GM23338 (cell line): ENCODE data around the gene KRT8. TPM values are rescaled to one million over a fixed set of nuclear protein-coding genes. Genes with fewer than 3 reads are reported as not detected.
A peak's percentile ranks its signal among the peaks of the same experiment; 100 is the strongest.

Experiments
- ATAC-seq: fragments of 200-7000 bp; cut with Tn5 transposase; 3 replicates; pipeline ENCODE4 v1.9.1; 2020
- DNase-seq: peaks from one replicate; pipeline ENCODE4 v3.0.0-alpha.2; 2015; ENCODE audit warnings: low spot score
- H2AFZ ChIP-seq: fragments of 200-600 bp; sonication (generic); 2 replicates; pipeline ENCODE4 v1.8.0; 2016; ENCODE audit warnings: antibody characterized with exemption, mild to moderate bottlenecking, moderate library complexity
- H3F3A ChIP-seq: fragments of 200-600 bp; sonication (generic); replicated peaks from 2 replicates; pipeline ENCODE4 v1.8.0; 2017; ENCODE audit warnings: antibody characterized with exemption, mixed run types, low read depth
- H3K27ac ChIP-seq: fragments of 200-600 bp; sonication (generic); 2 replicates; pipeline ENCODE4 v1.6.1; 2016; ENCODE audit warnings: low read depth
- H3K27me3 ChIP-seq: fragments of 200-600 bp; sonication (generic); 2 replicates; pipeline ENCODE4 v1.8.0; 2016; ENCODE audit warnings: mild to moderate bottlenecking, mixed run types, moderate library complexity; ENCODE audit not compliant: insufficient read depth
- H3K36me3 ChIP-seq: fragments of 200-600 bp; sonication (generic); 2 replicates; pipeline ENCODE4 v1.8.0; 2016; ENCODE audit warnings: mild to moderate bottlenecking; ENCODE audit not compliant: insufficient read depth
- H3K4me1 ChIP-seq: fragments of 200-600 bp; sonication (generic); 2 replicates; pipeline ENCODE4 v1.8.0; 2016; ENCODE audit warnings: mild to moderate bottlenecking, moderate library complexity; ENCODE audit not compliant: insufficient read depth
- H3K4me2 ChIP-seq: fragments of 200-600 bp; sonication (generic); 2 replicates; pipeline ENCODE4 v1.7.1; 2017; ENCODE audit warnings: mixed run types
- H3K4me3 ChIP-seq: fragments of 200-600 bp; sonication (generic); 2 replicates; pipeline ENCODE4 v1.6.1; 2016; ENCODE audit warnings: mixed run types
- H3K79me2 ChIP-seq: fragments of 200-600 bp; sonication (generic); replicated peaks from 2 replicates; pipeline ENCODE4 v1.8.0; 2017; ENCODE audit warnings: mild to moderate bottlenecking; ENCODE audit not compliant: insufficient read depth
- H3K9me2 ChIP-seq: fragments of 200-600 bp; sonication (generic); 2 replicates; pipeline ENCODE4 v1.8.0; 2017; ENCODE audit not compliant: insufficient read depth
- H4K20me1 ChIP-seq: fragments of 200-600 bp; sonication (generic); replicated peaks from 2 replicates; pipeline ENCODE4 v1.8.0; 2017; ENCODE audit warnings: mild to moderate bottlenecking; ENCODE audit not compliant: insufficient read depth
- H3K27ac Mint-ChIP-seq: 2 replicates; pipeline ENCODE4 v1.8.0; 2020; ENCODE audit warnings: inconsistent platforms, mild to moderate bottlenecking, moderate library complexity, mixed read lengths
- H3K27me3 Mint-ChIP-seq: 3 replicates; pipeline ENCODE4 v1.8.0; 2022; ENCODE audit warnings: low read depth, mild to moderate bottlenecking, moderate library complexity, mixed read lengths, inconsistent platforms; ENCODE audit not compliant: insufficient read depth, poor library complexity
- H3K36me3 Mint-ChIP-seq: 3 replicates; pipeline ENCODE4 v1.8.0; 2021; ENCODE audit warnings: low read depth, mild to moderate bottlenecking, inconsistent platforms, moderate library complexity, mixed read lengths
- H3K4me1 Mint-ChIP-seq: 3 replicates; pipeline ENCODE4 v1.8.0; 2020; ENCODE audit warnings: mild to moderate bottlenecking, inconsistent platforms, mixed read lengths
- H3K4me3 Mint-ChIP-seq: 3 replicates; pipeline ENCODE4 v1.8.0; 2021; ENCODE audit warnings: moderate library complexity, mild to moderate bottlenecking, inconsistent platforms, mixed read lengths
- H3K9me3 Mint-ChIP-seq: 3 replicates; pipeline ENCODE4 v1.8.0; 2020; ENCODE audit warnings: moderate library complexity, mild to moderate bottlenecking, inconsistent platforms, mixed read lengths
- CREB1 ChIP-seq: fragments of 250-450 bp; sonication (Bioruptor Pico); IDR thresholded peaks from 2 replicates; pipeline ENCODE4 v1.5.0; 2020; ENCODE audit warnings: low read depth, mild to moderate bottlenecking, moderate library complexity
- CTCF ChIP-seq, 2 experiments: fragments of 200-600 bp in 1 of 2; sonication (generic) in 1 of 2; conservative IDR thresholded peaks; 2 replicates each; pipeline versions ENCODE4 v1.5.1 to v1.6.1; 2016 to 2017; ENCODE audit warnings: antibody characterized with exemption in 2 of 2, low read depth in 2 of 2, mild to moderate bottlenecking in 2 of 2, moderate library complexity in 1 of 2
- EZH2 ChIP-seq: fragments of 200-600 bp; sonication (generic); IDR thresholded peaks from one replicate; pipeline ENCODE4 v1.8.0; 2017; ENCODE audit warnings: antibody characterized with exemption, mild to moderate bottlenecking, low read depth; ENCODE audit not compliant: unreplicated experiment
- EZH2phosphoT487 ChIP-seq: fragments of 200-600 bp; sonication (generic); IDR thresholded peaks from one replicate; pipeline ENCODE4 v1.8.1; 2018; ENCODE audit warnings: antibody characterized with exemption; ENCODE audit not compliant: unreplicated experiment
- JUNB ChIP-seq: IDR thresholded peaks from one replicate; pipeline ENCODE4 v1.6.1; 2016; ENCODE audit warnings: antibody characterized with exemption; ENCODE audit not compliant: unreplicated experiment
- NANOG ChIP-seq: IDR thresholded peaks from 2 replicates; pipeline ENCODE4 v1.6.1; 2016; ENCODE audit warnings: antibody characterized with exemption, borderline replicate concordance
- POLR2AphosphoS5 ChIP-seq: IDR thresholded peaks from 2 replicates; pipeline ENCODE4 v1.6.1; 2016; ENCODE audit warnings: antibody characterized with exemption, low read depth
- STAT1 ChIP-seq: IDR thresholded peaks from one replicate; pipeline ENCODE4 v1.6.1; 2016; ENCODE audit warnings: antibody characterized with exemption; ENCODE audit not compliant: unreplicated experiment
- ZNF114 ChIP-seq: fragments of 250-450 bp; sonication (Bioruptor Pico); IDR thresholded peaks from 2 replicates; pipeline ENCODE4 v1.5.0; 2020; ENCODE audit warnings: mild to moderate bottlenecking, moderate library complexity
- ZNF331 ChIP-seq: fragments of 250-450 bp; sonication (Bioruptor Pico); IDR thresholded peaks from 2 replicates; pipeline ENCODE4 v1.5.0; 2020; ENCODE audit warnings: low read depth, mild to moderate bottlenecking, moderate library complexity
- ZNF462 ChIP-seq: fragments of 250-450 bp; sonication (Bioruptor Pico); IDR thresholded peaks from 2 replicates; pipeline ENCODE4 v1.5.0; 2020; ENCODE audit warnings: mild to moderate bottlenecking, moderate library complexity
- polyA plus RNA-seq: library from polyadenylated mRNA; unstranded; fragments of >200 nt; fragmentation: Nextera tagmentation; extraction: Ambion mirVana; gene quantifications from 2 replicates; pipeline ENCODE4 v1.2.1, GENCODE V29; 2016
- total RNA-seq: library from RNA; depleted of rRNA; stranded (reverse); fragments of >200 nt; shearing (Covaris generic); gene quantifications from 2 replicates; pipeline ENCODE4 v1.2.3, GENCODE V29; 2014

Gene KRT8
- total and polyA plus RNA-seq, 2 experiments from 2014 or later, result 250 to 322 TPM

- H3K4me3 ChIP-seq, result peak overlapping the region; percentile 86
- peaks cover 46% of the 10 kb centered on the region for H3K4me1 Mint-ChIP-seq
- H2AFZ ChIP-seq, result no peak overlapping the region
- H4K20me1 ChIP-seq, result peaks cover 36% of the 10 kb centered on the region
- H3K4me2 ChIP-seq, result peak overlapping the region; percentile 96
- no peaks in the 10 kb centered on the region for H3K9me2 ChIP-seq
- peak overlapping the region; percentile 98; the same call in 1 of the 2 replicates for H3K27ac Mint-ChIP-seq
- peaks cover 29% of the 10 kb centered on the region for H3K27me3 Mint-ChIP-seq
- no peaks in the 10 kb centered on the region for H3K27me3 ChIP-seq
- ATAC-seq (no peak), DNase-seq (no peak)
- H3K36me3 Mint-ChIP-seq, result peaks cover 43% of the 10 kb centered on the region
- peaks cover 4% of the 10 kb centered on the region; the same call in 2 of the 3 replicates for H3K9me3 Mint-ChIP-seq
- H3K36me3 ChIP-seq, result peaks cover 31% of the 10 kb centered on the region
- peaks cover 44% of the 10 kb centered on the region for H3F3A ChIP-seq
- H3K79me2 ChIP-seq, result peaks cover 32% of the 10 kb centered on the region
- peak overlapping the region; percentile 100 for H3K4me3 Mint-ChIP-seq
- H3K4me1 ChIP-seq, result peaks cover 33% of the 10 kb centered on the region
- TF ChIP-seq CTCF (conservative IDR thresholded peaks at IDR 0.05; ENCODE audit: low read depth in 2 of 2) (no peak), EZH2 (no peak), STAT1 (no peak), ZNF331 (no peak), ZNF114 (CRISPR knock-in tag) (no peak), NANOG (no peak), CREB1 (CRISPR knock-in tag) (no peak)
- H3K27ac ChIP-seq, result peak overlapping the region; percentile 99; the same call in 1 of the 2 replicates
Observed at GRCh38 chr12:52951126-52951525, 46.2 kb upstream of the KRT8 start.

GRCh38 chr12:52950553-52950952 lies 45.7 kb upstream of the KRT8 start:
- Mint-ChIP-seq H3K27me3 (peaks cover 33% of the 10 kb centered on the region), H3K36me3 (peaks cover 43% of the 10 kb centered on the region), H3K4me1 (peaks cover 51% of the 10 kb centered on the region), H3K4me3 (peak overlapping the region; percentile 100), H3K27ac (peak overlapping the region; percentile 98), H3K9me3 (peaks cover 4% of the 10 kb centered on the region; the same call in 2 of the 3 replicates)
- Histone ChIP-seq H3K4me1 (peaks cover 36% of the 10 kb centered on the region), H2AFZ (no peak overlapping the region), H3K36me3 (peaks cover 31% of the 10 kb centered on the region), H3K9me2 (no peaks in the 10 kb centered on the region), H4K20me1 (peaks cover 36% of the 10 kb centered on the region), H3K4me2 (peak overlapping the region; percentile 96), H3K79me2 (peaks cover 32% of the 10 kb centered on the region), H3F3A (peaks cover 44% of the 10 kb centered on the region), H3K4me3 (peak overlapping the region; percentile 86), H3K27ac (peak overlapping the region; percentile 99), H3K27me3 (no peaks in the 10 kb centered on the region)
- DNase-seq (no peak), ATAC-seq (no peak)
- TF ChIP-seq ZNF462 (CRISPR knock-in tag), result no peak
- TF ChIP-seq CTCF (conservative IDR thresholded peaks at IDR 0.05; ENCODE audit: low read depth in 2 of 2), result no peak
- no peak for TF ChIP-seq CREB1 (CRISPR knock-in tag)
- no peak for TF ChIP-seq EZH2
- TF ChIP-seq JUNB, result no peak
- no peak for TF ChIP-seq POLR2AphosphoS5
- TF ChIP-seq ZNF114 (CRISPR knock-in tag), result no peak
- no peak for TF ChIP-seq ZNF331
- no peak for TF ChIP-seq NANOG
- TF ChIP-seq EZH2phosphoT487, result no peak
